K562 (cell line): Measurements from ENCODE around the gene TNN. TPM values are rescaled to one million over a fixed set of nuclear protein-coding genes. Genes with fewer than 3 reads are reported as not detected.

ENCODE experiments used
- ARID3B ChIP-seq: fragments of 250-450 bp; sonication (Bioruptor Pico); IDR thresholded peaks from 2 replicates; pipeline ENCODE4 v1.4.0; 2020; ENCODE audit warnings: borderline replicate concordance
- E2F3 ChIP-seq: fragments of 250-450 bp; sonication (Bioruptor Pico); IDR thresholded peaks from 2 replicates; pipeline ENCODE4 v1.4.0; 2020; ENCODE audit warnings: mild to moderate bottlenecking
- ESRRB ChIP-seq: fragments of 250-450 bp; sonication (Bioruptor Pico); IDR thresholded peaks from 2 replicates; pipeline ENCODE4 v1.5.0; 2020; ENCODE audit warnings: mild to moderate bottlenecking, moderate library complexity, borderline replicate concordance
- GTF2A2 ChIP-seq: IDR thresholded peaks from 2 replicates; pipeline ENCODE4 v1.6.1; 2016; ENCODE audit warnings: mild to moderate bottlenecking, missing genetic modification characterization, missing compliant biosample characterization
- HDAC1 ChIP-seq, 2 experiments: fragments of 450-650 bp; IDR thresholded peaks; 2 replicates each; pipeline ENCODE4 v1.6.1; 2016 to 2017; ENCODE audit warnings: inconsistent platforms in 1 of 2, mild to moderate bottlenecking in 1 of 2, moderate library complexity in 1 of 2
- HNRNPH1 ChIP-seq: fragments of 200-400 bp; formaldehyde crosslinking; optimal IDR thresholded peaks from 2 replicates; pipeline ENCODE3; 2017; ENCODE audit warnings: low read depth, mild to moderate bottlenecking, low read length, moderate library complexity
- IRF9 ChIP-seq: fragments of 450-650 bp; IDR thresholded peaks from 2 replicates; pipeline ENCODE4 v1.6.1; 2016; ENCODE audit warnings: missing biosample characterization, missing genetic modification characterization
- JUNB ChIP-seq: fragments of 450-650 bp; formaldehyde crosslinking; conservative IDR thresholded peaks from 2 replicates; pipeline ENCODE4 v1.4.0; 2020; ENCODE audit warnings: mild to moderate bottlenecking
- KAT2B ChIP-seq: IDR thresholded peaks from one replicate; pipeline ENCODE4 v1.6.1; 2012; ENCODE audit warnings: low read depth, mild to moderate bottlenecking, control low read depth, inconsistent platforms, low read length, moderate library complexity
- PTTG1 ChIP-seq: fragments of 450-650 bp; IDR thresholded peaks from 2 replicates; pipeline ENCODE4 v1.6.1; 2016; ENCODE audit warnings: low read depth, mild to moderate bottlenecking, missing genetic modification characterization, missing compliant biosample characterization
- SMAD2 ChIP-seq: fragments of 150-350 bp; IDR thresholded peaks from 2 replicates; pipeline ENCODE4 v1.6.1; 2014; ENCODE audit warnings: low read depth, mild to moderate bottlenecking, low read length
- XRCC4 ChIP-seq: IDR thresholded peaks from one replicate; pipeline ENCODE4 v1.6.1; 2011; ENCODE audit not compliant: insufficient read depth, insufficient read length; ENCODE audit errors: extremely low read depth
- YBX1 ChIP-seq: fragments of 450-650 bp; IDR thresholded peaks from 2 replicates; pipeline ENCODE4 v1.7.1; 2016; ENCODE audit warnings: mild to moderate bottlenecking
- YY1 ChIP-seq, 3 experiments: IDR thresholded peaks; 2 replicates each; pipeline ENCODE4 v1.6.1; 2011; ENCODE audit warnings: low read length in 2 of 3, mild to moderate bottlenecking in 2 of 3, moderate library complexity in 2 of 3, borderline replicate concordance in 1 of 3, control low read depth in 1 of 3, low read depth in 1 of 3; ENCODE audit not compliant: insufficient read depth in 3 of 3, insufficient replicate concordance in 2 of 3, control insufficient read depth in 1 of 3, insufficient read length in 1 of 3; ENCODE audit errors: extremely low read depth in 1 of 3
- ZNF165 ChIP-seq: fragments of 250-450 bp; sonication (Bioruptor Pico); IDR thresholded peaks from 2 replicates; pipeline ENCODE4 v1.4.0; 2020; ENCODE audit warnings: borderline replicate concordance
- ZNF282 ChIP-seq: sonication (generic); formaldehyde crosslinking; IDR thresholded peaks from 2 replicates; pipeline ENCODE4 v1.8.1; 2023; ENCODE audit warnings: missing genetic modification reagents
- ZNF3 ChIP-seq: fragments of 250-450 bp; sonication (Bioruptor Pico); IDR thresholded peaks from 2 replicates; pipeline ENCODE4 v1.5.0; 2021; ENCODE audit warnings: mild to moderate bottlenecking, moderate library complexity
- ZNF507 ChIP-seq: conservative IDR thresholded peaks from 2 replicates; pipeline ENCODE4 v1.6.1; 2017; ENCODE audit warnings: missing genetic modification characterization, missing compliant biosample characterization
- ZNF511 ChIP-seq: sonication (generic); formaldehyde crosslinking; IDR thresholded peaks from 2 replicates; pipeline ENCODE4 v1.8.0; 2022; ENCODE audit warnings: mild to moderate bottlenecking, missing genetic modification reagents
- polyA plus RNA-seq, 8 experiments: library from polyadenylated mRNA; depleted of rRNA in 4 of 8; stranded (reverse) in 5 of 8; unstranded in 3 of 8; fragments of >200 nt; fragmentation: Nextera tagmentation in 2 of 8; fragmentation: Illumina TruSeq in 1 of 8; extraction: Ambion mirVana in 2 of 8; extraction: Trizol in 1 of 8; gene quantifications; 2 replicates each; pipeline versions ENCODE4 v1.2.1 to v1.2.3, GENCODE V29; 2011 to 2014; ENCODE audit warnings: inconsistent platforms in 1 of 8, missing spikeins in 1 of 8
- total RNA-seq, 7 experiments: library from RNA; depleted of rRNA in 6 of 7; stranded (reverse); fragments of >200 nt in 6 of 7; fragmentation: Illumina TruSeq in 2 of 7; extraction: Trizol in 2 of 7; gene quantifications; 2 replicates each; pipeline versions ENCODE4 v1.2.1 to v1.2.3, GENCODE V29; 2011 to 2021; ENCODE audit warnings: low replicate concordance in 1 of 7
- TF ChIP-seq, protein P1 (sequence below): fragments of 200-800 bp; sonication (Bioruptor generic); IDR thresholded peaks from 2 replicates; pipeline ENCODE4 v1.6.1; 2017; ENCODE audit warnings: missing genetic modification characterization, missing compliant biosample characterization
- TF ChIP-seq, protein P2 (sequence below): fragments of 450-650 bp; conservative IDR thresholded peaks from 2 replicates; pipeline ENCODE4 v1.6.1; 2016; ENCODE audit warnings: missing genetic modification characterization, low read depth, mild to moderate bottlenecking, control low read depth, missing compliant biosample characterization

TNN gene
- total and polyA plus RNA-seq, 9 of the 15 experiments (the other 6 are each of a cell fraction or from before 2014, with no cell fraction given), result 0.01 to 0.09 (median 0.07) TPM; not detected in 4

- TF ChIP-seq IRF9 (tag), result no peak
- TF ChIP-seq PTTG1, result no peak
- TF ChIP-seq, protein P1, sequence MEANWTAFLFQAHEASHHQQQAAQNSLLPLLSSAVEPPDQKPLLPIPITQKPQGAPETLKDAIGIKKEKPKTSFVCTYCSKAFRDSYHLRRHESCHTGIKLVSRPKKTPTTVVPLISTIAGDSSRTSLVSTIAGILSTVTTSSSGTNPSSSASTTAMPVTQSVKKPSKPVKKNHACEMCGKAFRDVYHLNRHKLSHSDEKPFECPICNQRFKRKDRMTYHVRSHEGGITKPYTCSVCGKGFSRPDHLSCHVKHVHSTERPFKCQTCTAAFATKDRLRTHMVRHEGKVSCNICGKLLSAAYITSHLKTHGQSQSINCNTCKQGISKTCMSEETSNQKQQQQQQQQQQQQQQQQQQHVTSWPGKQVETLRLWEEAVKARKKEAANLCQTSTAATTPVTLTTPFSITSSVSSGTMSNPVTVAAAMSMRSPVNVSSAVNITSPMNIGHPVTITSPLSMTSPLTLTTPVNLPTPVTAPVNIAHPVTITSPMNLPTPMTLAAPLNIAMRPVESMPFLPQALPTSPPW (CRISPR knock-in tag), result peak; percentile 79
- no peak for TF ChIP-seq GTF2A2 (tag)
- no peak for TF ChIP-seq ZNF165
- TF ChIP-seq E2F3 (CRISPR knock-in tag), result no peak
- TF ChIP-seq XRCC4, result no peak
- TF ChIP-seq JUNB (CRISPR knock-in tag), result no peak
- TF ChIP-seq YY1 (IDR thresholded peaks at IDR 0.05; ENCODE audit: borderline replicate concordance in 1 of 3, control insufficient read depth in 1 of 3, extremely low read depth in 1 of 3, insufficient read depth in 3 of 3, insufficient read length in 1 of 3, insufficient replicate concordance in 2 of 3, low read depth in 1 of 3, low read length in 2 of 3), result peak; percentile 91 to 99 (median 99)
- TF ChIP-seq ARID3B (CRISPR knock-in tag), result no peak
- no peak for TF ChIP-seq ZNF282 (CRISPR knock-in tag)
- TF ChIP-seq, protein P2, sequence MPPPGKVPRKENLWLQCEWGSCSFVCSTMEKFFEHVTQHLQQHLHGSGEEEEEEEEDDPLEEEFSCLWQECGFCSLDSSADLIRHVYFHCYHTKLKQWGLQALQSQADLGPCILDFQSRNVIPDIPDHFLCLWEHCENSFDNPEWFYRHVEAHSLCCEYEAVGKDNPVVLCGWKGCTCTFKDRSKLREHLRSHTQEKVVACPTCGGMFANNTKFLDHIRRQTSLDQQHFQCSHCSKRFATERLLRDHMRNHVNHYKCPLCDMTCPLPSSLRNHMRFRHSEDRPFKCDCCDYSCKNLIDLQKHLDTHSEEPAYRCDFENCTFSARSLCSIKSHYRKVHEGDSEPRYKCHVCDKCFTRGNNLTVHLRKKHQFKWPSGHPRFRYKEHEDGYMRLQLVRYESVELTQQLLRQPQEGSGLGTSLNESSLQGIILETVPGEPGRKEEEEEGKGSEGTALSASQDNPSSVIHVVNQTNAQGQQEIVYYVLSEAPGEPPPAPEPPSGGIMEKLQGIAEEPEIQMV (tag), result peak; percentile 81
- peak in 1 of 2 experiments; percentile 91; a peak in 2 of 4 replicates for TF ChIP-seq HDAC1 (IDR thresholded peaks at IDR 0.05)
- no peak for TF ChIP-seq ZNF507 (tag)
- no peak for TF ChIP-seq HNRNPH1
- TF ChIP-seq ZNF3, result no peak
- no peak for TF ChIP-seq KAT2B
- no peak for TF ChIP-seq YBX1
- TF ChIP-seq SMAD2, result no peak
- TF ChIP-seq ZNF511, result peak; percentile 87; the same call in 1 of the 2 replicates
- no peak for TF ChIP-seq ESRRB
These were observed 44.4 kb upstream of the TNN start, which contains the start of gene MRPS14 (continued) for GRCh38 chr1:175023043-175023921.
